IMR-90 (cell line): ENCODE measurements around the gene GAS5. TPM values are rescaled to one million over a fixed set of nuclear protein-coding genes. Genes with fewer than 3 reads are reported as not detected.

ENCODE experiments used
- ATAC-seq: fragments of 200-7000 bp; cut with Tn5 transposase; 2 replicates; pipeline ENCODE4 v1.9.1; 2020; ENCODE audit warnings: low read depth, mild to moderate bottlenecking, moderate library complexity
- BruUV-seq: library from RNA; stranded (reverse); fragments of 400-500 nt; replicated peaks from 2 replicates; lab custom pipeline; 2021; lab: Mats Ljungman, UMichigan
- CTCF ChIA-PET: fragments of 300-600 bp; formaldehyde crosslinking; extraction: SDS; loops from one replicate; lab custom pipeline; 2021; ENCODE audit warnings: antibody characterized with exemption; lab: Yijun Ruan, JAX
- POLR2A ChIA-PET: fragments of 300-600 bp; sonication (Branson Sonifier 250); formaldehyde crosslinking; loops from one replicate; lab custom pipeline; 2022; ENCODE audit warnings: antibody characterized with exemption; ENCODE audit not compliant: unreplicated experiment; lab: Charles Lee
- DNase-seq: peaks from one replicate; pipeline ENCODE4 v3.0.0; 2013
- H2AFZ ChIP-seq: replicated peaks from 2 replicates; pipeline ENCODE3; 2013; ENCODE audit warnings: low read length, mild to moderate bottlenecking; ENCODE audit not compliant: poor library complexity
- H2AK5ac ChIP-seq: 2 replicates; pipeline ENCODE4 v1.6.1; 2013; ENCODE audit warnings: low read depth, low read length, inconsistent platforms
- H2AK9ac ChIP-seq: replicated peaks from 2 replicates; pipeline ENCODE3; 2013; ENCODE audit warnings: mild to moderate bottlenecking, low read depth, low read length, moderate library complexity; ENCODE audit not compliant: poor library complexity
- H2BK120ac ChIP-seq: 2 replicates; pipeline ENCODE4 v1.6.1; 2013; ENCODE audit warnings: low read depth, low read length, inconsistent platforms
- H2BK15ac ChIP-seq: 3 replicates; pipeline ENCODE4 v1.6.1; 2013; ENCODE audit warnings: low read depth, low read length, inconsistent platforms
- H2BK20ac ChIP-seq: 2 replicates; pipeline ENCODE4 v1.6.1; 2013; ENCODE audit warnings: low read depth, mild to moderate bottlenecking, inconsistent platforms, low read length, moderate library complexity
- H2BK5ac ChIP-seq: 2 replicates; pipeline ENCODE4 v1.6.1; 2013; ENCODE audit warnings: mild to moderate bottlenecking, low read depth, low read length, inconsistent platforms; ENCODE audit not compliant: poor library complexity, severe bottlenecking
- H3K14ac ChIP-seq: replicated peaks from 2 replicates; pipeline ENCODE4 v1.6.1; 2013; ENCODE audit warnings: low read depth, low read length, inconsistent platforms
- H3K18ac ChIP-seq: 2 replicates; pipeline ENCODE4 v1.6.1; 2013; ENCODE audit warnings: low read depth, low read length, control low read depth
- H3K23ac ChIP-seq: 2 replicates; pipeline ENCODE4 v1.6.1; 2013; ENCODE audit warnings: low read depth, low read length, inconsistent platforms
- H3K27ac ChIP-seq: 2 replicates; pipeline ENCODE4 v1.5.1; 2013; ENCODE audit warnings: mild to moderate bottlenecking, control low read depth, low read length; ENCODE audit not compliant: insufficient read depth
- H3K27me3 ChIP-seq: 2 replicates; pipeline ENCODE4 v1.6.1; 2013; ENCODE audit warnings: low read length; ENCODE audit not compliant: control insufficient read depth, insufficient read depth
- H3K36me3 ChIP-seq: 2 replicates; pipeline ENCODE4 v1.6.1; 2013; ENCODE audit warnings: low read length, mixed read lengths; ENCODE audit not compliant: control insufficient read depth, insufficient read depth
- H3K4ac ChIP-seq: 2 replicates; pipeline ENCODE4 v1.6.1; 2013; ENCODE audit warnings: low read depth, low read length, inconsistent platforms
- H3K4me1 ChIP-seq: 2 replicates; pipeline ENCODE4 v1.6.1; 2013; ENCODE audit warnings: low read length, mixed read lengths; ENCODE audit not compliant: control insufficient read depth, insufficient read depth
- H3K4me2 ChIP-seq: 2 replicates; pipeline ENCODE4 v1.6.1; 2013; ENCODE audit warnings: low read depth, mild to moderate bottlenecking, control low read depth, low read length, moderate library complexity
- H3K4me3 ChIP-seq: 2 replicates; pipeline ENCODE4 v1.5.1; 2013; ENCODE audit warnings: low read depth, mild to moderate bottlenecking, control low read depth, low read length, moderate library complexity; ENCODE audit not compliant: insufficient read depth
- H3K56ac ChIP-seq: 2 replicates; pipeline ENCODE4 v1.6.1; 2013; ENCODE audit warnings: low read length, inconsistent platforms; ENCODE audit not compliant: insufficient read depth; ENCODE audit errors: extremely low read depth
- H3K79me1 ChIP-seq, 2 experiments: 2 replicates each; pipeline ENCODE4 v1.6.1; 2013; ENCODE audit warnings: low read length in 2 of 2, inconsistent platforms in 1 of 2, low read depth in 1 of 2
- H3K9ac ChIP-seq: 2 replicates; pipeline ENCODE4 v1.6.1; 2013; ENCODE audit warnings: low read depth, low read length, control low read depth
- H3K9me1 ChIP-seq: 2 replicates; pipeline ENCODE4 v1.6.1; 2013; ENCODE audit warnings: low read length, inconsistent platforms; ENCODE audit not compliant: insufficient read depth
- H3K9me3 ChIP-seq: 2 replicates; pipeline ENCODE4 v1.6.1; 2013; ENCODE audit warnings: low read length; ENCODE audit not compliant: control insufficient read depth, insufficient read depth
- H4K20me1 ChIP-seq: 2 replicates; pipeline ENCODE4 v1.6.1; 2013; ENCODE audit warnings: low read length, inconsistent platforms; ENCODE audit not compliant: insufficient read depth
- H4K5ac ChIP-seq: 2 replicates; pipeline ENCODE4 v1.6.1; 2013; ENCODE audit warnings: mild to moderate bottlenecking, low read depth, low read length, control low read depth
- H4K8ac ChIP-seq, 2 experiments: 2 replicates each; pipeline ENCODE4 v1.6.1; 2013; ENCODE audit warnings: low read depth in 2 of 2, low read length in 2 of 2, control low read depth in 1 of 2, inconsistent platforms in 1 of 2
- H4K91ac ChIP-seq: 2 replicates; pipeline ENCODE4 v1.6.1; 2013; ENCODE audit warnings: low read depth, low read length, inconsistent platforms; ENCODE audit not compliant: insufficient read depth
- FOS ChIP-seq: fragments of 150-350 bp; IDR thresholded peaks from 2 replicates; pipeline ENCODE4 v1.6.1; 2016; ENCODE audit warnings: low read depth, low read length
- WGBS, 2 experiments: methylation state at CpG; one replicate each; pipeline versions ENCODE4 v1.1.5 to v1.1.7; 2013; ENCODE audit warnings: missing lambda C conversion rate in 2 of 2; ENCODE audit not compliant: insufficient read length in 1 of 2; ENCODE audit errors: extremely low coverage in 2 of 2; 5-methylcytosine and 5-hydroxymethylcytosine counted together
- dilution Hi-C: fragments of 300-500 bp; cut with HindIII; formaldehyde crosslinking; loops from one replicate; pipeline ENCODE4 v1.14.3; 2018; ENCODE audit warnings: low sequenced_read_pairs; ENCODE audit not compliant: unreplicated experiment
- in situ Hi-C: fragments of 300-500 bp; cut with MboI; formaldehyde crosslinking; loops from 3 replicates; pipeline ENCODE4 v1.14.3; 2019; ENCODE audit warnings: low sequenced_read_pairs, inconsistent platforms, mixed read lengths
- intact Hi-C: fragments of 100-400 bp; cut with micrococcal nuclease; formaldehyde crosslinking; loops from 2 replicates; pipeline ENCODE4 v1.10.0; 2022
- polyA plus RNA-seq, 3 experiments: library from polyadenylated mRNA; depleted of rRNA; stranded (reverse); fragments of >200 nt; gene quantifications; 2 replicates each; pipeline ENCODE4 v1.2.3, GENCODE V29; 2012; ENCODE audit warnings: low replicate concordance in 1 of 3
- total RNA-seq: library from RNA; depleted of rRNA; stranded (reverse); fragments of >200 nt; gene quantifications from 2 replicates; pipeline ENCODE4 v1.2.3, GENCODE V29; 2012

GAS5 gene
- total and polyA plus RNA-seq, 2 of the 4 experiments (the other 2 are of a cell fraction) = 380 to 737 TPM

- no peaks in the 10 kb centered on the region for H3K4me1 ChIP-seq
- ChIA-PET POLR2A (no interaction called here), CTCF (no interaction called here)
- no peak for ATAC-seq
- no peaks in the 10 kb centered on the region for H3K27me3 ChIP-seq
- H3K18ac ChIP-seq = no peak overlapping the region
- H2BK15ac ChIP-seq = no peak overlapping the region
- no peaks in the 10 kb centered on the region for H4K20me1 ChIP-seq
- H3K23ac ChIP-seq = no peak overlapping the region
- H2BK120ac ChIP-seq = no peak overlapping the region
- peaks cover 0 to 4% of the 10 kb centered on the region in 2 experiments; a peak in 1 of 4 replicates for H3K79me1 ChIP-seq
- H2BK20ac ChIP-seq = no peak overlapping the region
- H3K14ac ChIP-seq = no peak overlapping the region
- no peak overlapping the region for H3K56ac ChIP-seq
- H2AK9ac ChIP-seq = no peak overlapping the region
- peaks cover 2% of the 10 kb centered on the region; the same call in 1 of the 2 replicates for H3K36me3 ChIP-seq
- H2AK5ac ChIP-seq = no peak overlapping the region
- no peak overlapping the region for H3K27ac ChIP-seq
- dilution Hi-C loops (no loop called here), in situ Hi-C loops (no loop called here), intact Hi-C loops (no loop called here)
- H3K4me2 ChIP-seq = no peak overlapping the region
- H2BK5ac ChIP-seq = no peak overlapping the region
- no peak for DNase-seq
- H3K9ac ChIP-seq = no peak overlapping the region
- no peak overlapping the region for H3K4ac ChIP-seq
- H4K5ac ChIP-seq = no peak overlapping the region
- no peaks in the 10 kb centered on the region for H3K9me3 ChIP-seq
- TF ChIP-seq FOS = no peak
- H2AFZ ChIP-seq = no peak overlapping the region
- no peak overlapping the region for H4K8ac ChIP-seq
- H3K4me3 ChIP-seq = no peak overlapping the region
- H3K9me1 ChIP-seq = no peaks in the 10 kb centered on the region
- no CpG with 5 or more reads among the region's 3 CpGs for WGBS, 2 experiments
- no TSS peak for BruUV-seq
- H4K91ac ChIP-seq = no peak overlapping the region
Observed at GRCh38 chr1:173894189-173894588, 26.4 kb upstream of the GAS5 start.
